ENCODE data around the gene VMO1.

VMO1 gene

DNA sequence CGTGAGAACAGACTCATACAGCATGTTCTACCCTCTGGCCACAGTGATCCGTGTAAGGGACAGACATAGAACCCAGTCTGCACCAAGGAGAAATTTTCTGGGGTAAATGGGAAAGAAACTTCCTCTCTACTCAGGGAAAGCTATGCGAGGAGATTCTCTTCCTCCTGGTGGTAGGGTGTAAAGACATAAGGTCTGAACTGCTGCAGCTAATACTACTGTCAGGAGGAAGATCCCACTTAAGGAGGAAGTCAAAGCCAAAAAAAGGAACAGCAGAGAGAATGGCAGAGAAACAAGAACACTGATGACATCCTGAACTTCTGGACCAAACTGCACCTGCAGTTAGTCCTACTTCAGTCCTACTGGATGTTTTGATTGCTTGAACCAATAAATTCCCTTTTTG, 21.6 kb downstream of the VMO1 start:
- no peak for DNase-seq (ENCODE audit: low read depth)

DNA sequence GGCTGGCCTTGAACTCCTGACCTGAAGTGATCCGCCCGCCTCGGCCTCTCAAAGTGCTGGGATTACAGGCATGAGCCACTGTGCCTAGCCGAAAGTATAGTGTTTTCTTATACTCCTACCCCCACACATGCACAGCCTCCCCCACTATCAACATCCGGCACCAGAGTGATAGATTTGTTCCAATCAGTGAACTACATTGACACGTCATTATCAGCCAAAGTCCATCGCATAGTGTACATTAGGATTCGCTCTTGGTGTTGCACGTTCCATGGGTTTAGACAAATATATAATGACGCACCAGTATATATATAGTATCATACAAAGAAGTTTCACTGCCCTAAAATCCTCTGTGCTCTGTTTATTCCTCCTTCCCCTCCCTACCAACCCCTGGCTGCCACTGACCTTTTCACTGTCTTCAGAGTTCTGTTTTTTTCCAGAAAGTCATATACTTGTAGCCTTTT, 26.4 kb downstream of the VMO1 start:
- DNase-seq (ENCODE audit: low read depth): no peak

DNA sequence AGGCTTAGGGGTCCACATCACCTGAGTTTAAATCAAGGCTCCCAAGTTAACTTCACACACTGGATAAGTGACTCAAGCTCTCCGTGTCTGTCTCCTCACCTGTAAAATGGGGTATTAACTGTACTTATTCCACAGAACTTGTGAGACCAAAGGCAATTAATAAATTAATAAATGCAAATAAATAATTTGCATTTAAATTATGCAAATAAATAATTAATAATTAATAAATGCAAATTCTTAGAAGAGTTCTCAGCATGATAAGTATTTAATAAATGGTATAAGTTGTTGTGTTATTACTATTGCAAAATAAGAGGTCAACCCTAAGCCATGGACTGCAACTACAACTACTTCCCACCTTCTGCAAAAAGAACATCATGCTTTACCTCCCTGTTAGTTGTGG, 32.8 kb downstream of the VMO1 start:
- no peak for DNase-seq (ENCODE audit: low read depth)

GRCh38 chr17:4751932-4752331, 34.2 kb downstream of the VMO1 start:
- DNase-seq (ENCODE audit: low read depth): no peak

DNA sequence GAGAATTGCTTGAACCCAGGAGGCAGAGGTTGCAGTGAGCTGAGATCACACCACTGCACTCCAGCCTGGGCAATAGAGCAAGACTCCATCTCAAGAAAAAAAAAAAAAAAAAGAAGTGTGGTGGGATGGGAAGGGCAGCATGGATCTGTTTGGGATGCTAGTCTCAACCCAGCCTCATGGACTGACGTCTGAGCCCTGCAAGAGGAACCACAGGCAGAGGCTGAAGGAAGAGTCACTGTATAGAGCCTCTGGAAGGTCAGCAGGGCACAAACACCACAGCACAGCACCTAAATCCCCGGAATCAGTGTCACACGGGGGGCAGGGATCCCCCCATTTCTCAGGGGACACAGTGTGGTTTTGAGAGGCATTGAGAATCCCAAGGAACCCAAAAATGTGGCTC, 35.6 kb downstream of the VMO1 start:
- DNase-seq (ENCODE audit: low read depth): no peak

DNA sequence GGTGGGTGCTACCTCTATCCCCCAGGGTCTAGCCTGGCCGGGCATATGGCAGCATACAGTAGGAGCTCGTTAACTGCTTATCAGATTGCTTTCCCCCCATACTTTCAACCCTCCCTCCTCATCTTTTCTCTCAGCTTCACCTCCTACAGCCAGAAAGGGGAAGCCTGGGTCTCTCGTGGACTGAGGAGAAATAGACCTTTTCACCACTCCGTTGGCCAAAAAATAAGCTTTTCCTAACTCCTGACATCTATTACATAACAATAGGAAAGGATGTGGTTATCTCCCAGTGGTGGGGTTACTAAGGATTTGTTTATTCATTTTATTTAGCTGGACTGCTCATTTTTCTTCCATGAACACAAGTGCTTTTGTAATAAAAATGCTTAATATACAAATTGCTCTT, 37.5 kb downstream of the VMO1 start:
- DNase-seq (ENCODE audit: low read depth): no peak

GRCh38 chr17:4747847-4748246, 38.3 kb downstream of the VMO1 start:
- DNase-seq (ENCODE audit: low read depth): no peak

DNA sequence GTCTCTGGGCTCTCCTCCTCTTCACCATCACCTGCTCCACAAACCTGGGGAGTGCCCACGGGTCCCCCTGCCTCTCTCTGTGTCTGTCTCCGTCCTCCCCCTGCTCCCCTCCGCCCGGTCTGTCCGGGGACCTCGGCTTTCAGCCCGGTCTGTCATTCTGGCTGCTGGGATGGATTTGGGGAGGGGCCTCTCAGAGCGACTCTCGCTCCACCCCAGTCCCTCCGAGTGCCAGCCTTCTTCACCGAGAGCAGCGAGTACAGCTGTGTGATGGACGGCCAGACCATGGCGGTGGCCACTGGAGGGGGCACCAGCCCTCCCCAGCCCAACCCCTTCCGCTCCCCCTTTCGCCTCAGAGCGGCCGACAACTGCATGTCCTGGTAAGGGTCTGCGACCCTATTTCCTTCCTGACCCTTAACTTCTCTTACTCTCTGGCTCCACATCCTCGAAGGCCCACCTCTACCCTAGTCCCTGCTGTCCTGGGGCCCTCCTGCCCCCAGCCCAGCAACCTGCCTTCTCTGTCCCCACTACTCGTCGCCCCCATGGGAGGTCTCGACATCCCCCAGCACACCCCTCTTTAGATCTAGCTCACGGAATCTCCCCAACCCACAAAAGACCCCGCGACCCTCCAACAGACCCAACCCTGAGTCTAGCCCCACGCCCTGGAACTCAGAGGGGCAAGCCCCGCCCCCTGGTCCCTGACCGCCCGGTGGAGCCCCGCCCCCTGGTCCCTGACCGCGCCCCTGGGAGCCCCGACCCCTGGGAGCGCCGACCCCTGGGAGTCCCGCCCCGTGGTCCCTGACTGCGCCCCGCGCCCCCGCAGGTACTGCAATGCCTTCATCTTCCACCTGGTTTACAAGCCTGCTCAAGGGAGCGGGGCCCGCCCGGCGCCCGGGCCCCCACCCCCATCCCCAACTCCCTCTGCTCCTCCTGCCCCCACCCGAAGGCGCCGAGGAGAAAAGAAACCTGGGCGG, 40.9 kb downstream of the VMO1 start:
- no peak for DNase-seq (ENCODE audit: low read depth)

DNA sequence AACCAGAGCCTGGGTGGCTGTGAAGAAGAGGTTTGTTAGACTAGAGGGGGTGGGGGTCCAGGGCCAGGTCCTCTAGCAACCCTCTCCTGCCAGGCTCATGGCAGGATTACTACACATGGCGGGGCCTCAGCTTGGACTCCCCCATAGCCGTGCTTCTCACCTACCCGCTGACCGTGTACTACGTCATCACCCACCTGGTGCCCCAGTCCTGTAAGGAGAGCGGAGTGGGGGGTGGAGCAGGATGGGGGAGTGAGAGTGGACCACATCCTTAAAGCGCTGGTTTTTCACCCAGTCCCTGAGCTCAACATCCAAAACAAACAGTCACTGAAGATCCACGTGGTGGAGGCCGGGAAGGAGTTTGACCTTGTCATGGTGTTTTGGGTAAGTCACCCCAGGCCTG, 42.3 kb downstream of the VMO1 start:
- no peak for DNase-seq (ENCODE audit: low read depth)

- no peak for DNase-seq (ENCODE audit: low read depth)
Measured at GRCh38 chr17:4743216-4743615, 42.9 kb downstream of the VMO1 start.

GRCh38 chr17:4742629-4743028, 43.5 kb downstream of the VMO1 start:
- DNase-seq (ENCODE audit: low read depth): no peak

DNA sequence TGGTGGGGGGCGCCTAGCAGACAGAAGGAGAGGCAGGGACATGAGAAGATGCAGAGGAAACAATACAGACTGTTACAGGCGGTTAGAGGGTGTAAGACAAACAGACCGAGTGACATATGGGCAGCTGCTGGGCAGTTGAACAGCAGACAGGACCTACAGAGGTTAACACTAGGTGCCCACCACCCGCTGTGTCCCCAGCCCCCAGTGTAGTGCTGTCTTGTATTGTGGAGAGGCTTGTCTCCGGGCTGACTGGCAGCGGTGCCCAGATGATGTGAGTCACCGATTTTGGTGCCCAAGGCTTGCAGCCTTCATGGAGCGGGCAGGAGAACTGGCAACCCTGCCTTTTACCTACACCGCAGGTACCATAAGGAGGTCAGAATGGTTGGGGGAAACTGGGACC, 44.0 kb downstream of the VMO1 start:
- no peak for DNase-seq (ENCODE audit: low read depth)

GRCh38 chr17:4741544-4741943, 44.6 kb downstream of the VMO1 start:
- no peak for DNase-seq (ENCODE audit: low read depth)

DNA sequence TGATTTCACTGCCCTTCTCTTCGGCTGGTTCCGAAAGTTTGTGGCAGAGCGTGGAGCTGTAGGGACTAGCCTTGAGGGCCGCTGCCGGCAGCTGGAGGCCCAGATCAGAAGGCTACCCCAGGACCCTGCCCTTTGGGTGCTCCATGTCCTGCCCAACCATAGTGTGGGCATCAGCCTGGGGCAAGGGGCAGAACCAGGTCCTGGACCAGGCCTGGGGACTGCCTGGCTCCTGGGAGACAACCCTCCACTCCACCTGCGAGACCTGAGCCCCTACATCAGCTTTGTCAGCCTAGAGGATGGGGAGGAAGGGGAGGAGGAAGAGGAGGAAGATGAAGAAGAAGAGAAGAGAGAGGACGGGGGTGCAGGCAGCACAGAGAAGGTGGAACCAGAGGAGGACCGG, 45.6 kb downstream of the VMO1 start:
- DNase-seq (ENCODE audit: low read depth): no peak

GRCh38 chr17:4740025-4740351, 46.2 kb downstream of the VMO1 start:
- DNase-seq (ENCODE audit: low read depth): no peak

- DNase-seq (ENCODE audit: low read depth): peak; percentile 49
Measured at GRCh38 chr17:4739122-4740024, 46.8 kb downstream of the VMO1 start, which contains the start of the genes CXCL16 and ZMYND15. Gene CXCL16 (minus strand): TSS chr17:4739928. CDS start chr17:4739339, 589 bp downstream. Gene ZMYND15 (plus strand): TSS chr17:4739833. CDS start chr17:4740549, 716 bp downstream.

- DNase-seq (ENCODE audit: low read depth): no peak
Measured at GRCh38 chr17:4738136-4739121, 47.7 kb downstream of the VMO1 start.

- no peak for DNase-seq (ENCODE audit: low read depth)
Measured at GRCh38 chr17:4735876-4736651, 50.1 kb downstream of the VMO1 start.

Data from ELR (cell line).